Kidney epithelial cell (primary cell): ENCODE data around the gene CPEB3. TPM values are rescaled to one million over a fixed set of nuclear protein-coding genes. Genes with fewer than 3 reads are reported as not detected.

Experiments
- DNase-seq: peaks from one replicate; pipeline ENCODE4 v3.0.0-alpha.2; 2010; ENCODE audit warnings: low read depth
- H3K27me3 ChIP-seq: 2 replicates; pipeline ENCODE4 v1.6.0; 2011; ENCODE audit warnings: low read length; ENCODE audit not compliant: control insufficient read depth, insufficient read depth
- H3K36me3 ChIP-seq: 2 replicates; pipeline ENCODE4 v1.5.1; 2011; ENCODE audit warnings: low read length; ENCODE audit not compliant: control insufficient read depth, insufficient read depth
- H3K4me3 ChIP-seq: 2 replicates; pipeline ENCODE4 v1.5.1; 2011; ENCODE audit warnings: low read depth, mild to moderate bottlenecking, control low read depth, low read length
- total RNA-seq: library from RNA; depleted of rRNA; stranded (reverse); fragments of >200 nt; gene quantifications from 2 replicates; pipeline ENCODE4 v1.2.3, GENCODE V29; 2015
- TF ChIP-seq, protein P1 (sequence below): IDR thresholded peaks from 2 replicates; pipeline ENCODE4 v1.5.1; 2011; ENCODE audit warnings: mild to moderate bottlenecking, moderate library complexity, low read length, control low read depth, inconsistent platforms; ENCODE audit not compliant: insufficient read depth, poor library complexity, severe bottlenecking

CPEB3 gene
- total RNA-seq, 1 donor from 2014 or later = 1.2 TPM

DNA sequence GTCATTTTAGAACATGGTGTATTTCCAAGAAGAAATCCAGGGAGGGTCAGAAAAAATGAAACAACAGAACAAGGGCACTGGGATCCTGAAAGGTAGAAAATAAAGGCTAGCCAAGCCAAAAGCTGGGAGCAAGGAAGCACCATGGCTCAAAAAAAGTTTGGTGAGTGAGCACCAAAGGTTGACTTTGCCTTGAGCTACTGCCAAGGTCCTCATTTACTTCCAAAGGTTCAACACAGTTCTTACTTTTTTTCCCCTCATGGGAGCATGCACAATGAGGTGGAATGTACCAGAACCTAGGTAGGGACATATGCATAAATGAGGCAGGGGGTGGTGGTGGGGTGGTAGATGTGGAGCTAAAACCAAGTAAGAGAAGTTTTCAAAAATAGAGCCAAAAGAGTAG is 182.8 kb downstream of the CPEB3 start:
- Histone ChIP-seq H3K4me3 (no peak overlapping the region), H3K27me3 (no peaks in the 10 kb centered on the region), H3K36me3 (no peaks in the 10 kb centered on the region)
- TF ChIP-seq, protein P1, sequence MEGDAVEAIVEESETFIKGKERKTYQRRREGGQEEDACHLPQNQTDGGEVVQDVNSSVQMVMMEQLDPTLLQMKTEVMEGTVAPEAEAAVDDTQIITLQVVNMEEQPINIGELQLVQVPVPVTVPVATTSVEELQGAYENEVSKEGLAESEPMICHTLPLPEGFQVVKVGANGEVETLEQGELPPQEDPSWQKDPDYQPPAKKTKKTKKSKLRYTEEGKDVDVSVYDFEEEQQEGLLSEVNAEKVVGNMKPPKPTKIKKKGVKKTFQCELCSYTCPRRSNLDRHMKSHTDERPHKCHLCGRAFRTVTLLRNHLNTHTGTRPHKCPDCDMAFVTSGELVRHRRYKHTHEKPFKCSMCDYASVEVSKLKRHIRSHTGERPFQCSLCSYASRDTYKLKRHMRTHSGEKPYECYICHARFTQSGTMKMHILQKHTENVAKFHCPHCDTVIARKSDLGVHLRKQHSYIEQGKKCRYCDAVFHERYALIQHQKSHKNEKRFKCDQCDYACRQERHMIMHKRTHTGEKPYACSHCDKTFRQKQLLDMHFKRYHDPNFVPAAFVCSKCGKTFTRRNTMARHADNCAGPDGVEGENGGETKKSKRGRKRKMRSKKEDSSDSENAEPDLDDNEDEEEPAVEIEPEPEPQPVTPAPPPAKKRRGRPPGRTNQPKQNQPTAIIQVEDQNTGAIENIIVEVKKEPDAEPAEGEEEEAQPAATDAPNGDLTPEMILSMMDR = no peak
- DNase-seq = no peak

DNA sequence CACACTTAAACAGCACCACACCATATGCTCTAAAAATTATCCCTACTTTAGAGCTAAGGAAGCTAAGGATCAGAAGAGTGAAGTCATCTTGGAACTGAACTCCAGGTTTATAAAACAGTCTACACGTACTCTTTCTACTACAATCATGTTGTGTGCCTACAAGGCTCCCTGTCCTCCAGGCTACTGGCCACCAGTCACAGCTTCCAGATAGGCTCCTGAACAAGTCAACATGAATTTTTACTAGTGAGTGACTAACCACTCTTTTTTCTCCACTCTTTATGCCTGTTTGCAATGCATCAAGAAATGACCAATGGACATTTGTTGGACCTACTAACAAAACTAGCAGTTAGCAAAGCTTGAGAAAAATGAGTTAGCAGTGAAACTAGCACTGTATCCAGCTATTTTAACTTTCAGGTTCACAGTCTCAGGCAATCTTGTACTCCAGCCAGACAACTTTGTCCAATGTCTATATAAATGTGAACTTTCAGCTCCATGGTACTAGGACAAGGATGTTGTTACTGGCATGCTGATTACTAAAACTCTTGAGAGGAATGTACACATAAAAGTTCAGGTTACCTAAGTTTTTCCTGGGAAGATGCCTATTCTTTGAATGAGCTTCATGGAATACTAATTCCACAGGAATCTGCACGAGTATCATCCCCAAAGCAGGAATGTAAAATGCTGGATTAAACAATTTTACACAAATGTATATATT is 187.3 kb downstream of the CPEB3 start:
- no peaks in the 10 kb centered on the region for H3K36me3 ChIP-seq
- TF ChIP-seq, protein P1 = no peak
- H3K27me3 ChIP-seq = no peaks in the 10 kb centered on the region
- no peak for DNase-seq
- H3K4me3 ChIP-seq = no peak overlapping the region

DNA sequence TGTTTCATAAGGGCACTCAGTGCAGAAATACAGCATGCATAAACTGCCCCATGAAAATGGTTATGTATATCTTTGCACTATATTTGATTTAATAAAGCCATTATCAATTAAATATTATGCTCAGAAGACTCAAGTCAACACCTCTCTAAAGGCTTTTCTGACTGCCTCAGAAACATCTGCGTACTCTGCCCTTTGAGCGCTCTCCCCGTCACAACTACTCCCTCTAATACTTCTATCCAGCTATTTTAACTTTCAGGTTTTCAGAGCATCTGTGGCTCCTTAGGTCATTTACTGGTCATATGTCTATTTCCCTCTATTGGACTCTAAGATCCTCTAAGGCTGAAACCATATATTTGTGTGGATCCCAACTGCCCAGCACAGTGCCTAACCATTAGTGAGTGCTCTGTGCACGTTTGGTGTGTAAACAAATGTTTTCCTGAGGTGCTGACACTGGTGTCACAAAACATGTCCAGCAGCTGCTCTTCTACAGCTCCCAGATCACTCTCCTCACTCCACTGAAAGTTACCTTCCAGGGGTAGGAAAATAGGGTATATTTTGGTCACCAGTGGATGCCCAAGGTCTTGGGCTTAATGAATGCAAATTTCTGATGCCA is 188.2 kb downstream of the CPEB3 start:
- TF ChIP-seq, protein P1 = no peak
- Histone ChIP-seq H3K27me3 (no peaks in the 10 kb centered on the region), H3K36me3 (no peaks in the 10 kb centered on the region), H3K4me3 (no peak overlapping the region)
- no peak for DNase-seq

DNA sequence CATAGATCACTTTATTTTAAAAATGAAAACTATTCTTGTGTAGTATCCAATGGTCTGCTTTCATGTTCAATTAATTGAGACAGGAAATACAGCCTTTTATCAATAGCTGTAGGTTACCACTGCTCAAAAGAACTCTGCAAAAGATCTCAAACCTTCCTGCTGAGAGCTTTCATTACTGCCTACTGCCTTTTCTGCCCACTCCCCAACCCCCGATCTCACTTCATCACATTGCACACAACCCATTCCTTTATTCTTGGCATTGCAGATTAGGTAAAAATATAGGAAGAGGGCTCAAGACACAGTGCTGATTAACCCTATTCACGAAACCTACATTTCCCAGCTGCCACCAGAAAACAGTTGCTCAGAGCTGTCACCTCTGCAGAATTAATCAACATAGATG is 195.9 kb downstream of the CPEB3 start:
- Histone ChIP-seq H3K4me3 (no peak overlapping the region), H3K36me3 (no peaks in the 10 kb centered on the region), H3K27me3 (no peaks in the 10 kb centered on the region)
- no peak for DNase-seq
- TF ChIP-seq, protein P1 = no peak

DNA sequence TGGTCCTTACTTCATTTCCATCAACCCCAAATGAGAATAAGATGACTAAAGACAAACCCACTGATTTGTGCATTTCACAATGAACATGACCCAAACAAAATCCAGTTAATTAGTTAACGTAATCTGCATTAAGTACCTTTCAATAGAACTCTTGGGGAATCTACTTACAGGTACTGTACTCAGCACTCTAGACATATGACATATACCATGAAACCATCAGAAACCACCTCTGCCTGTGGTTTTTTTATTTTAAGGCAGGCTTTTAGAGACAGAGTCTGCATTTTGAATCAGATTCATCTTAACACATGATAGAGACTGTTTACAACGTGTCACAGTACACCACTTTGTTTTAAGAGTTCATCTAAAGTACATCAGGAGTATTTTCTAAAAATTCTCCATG is 198.9 kb downstream of the CPEB3 start:
- H3K36me3 ChIP-seq = no peaks in the 10 kb centered on the region
- TF ChIP-seq, protein P1 = no peak
- H3K27me3 ChIP-seq = no peaks in the 10 kb centered on the region
- DNase-seq = no peak
- no peak overlapping the region for H3K4me3 ChIP-seq
